ENCODE data around the gene TERT. TPM values are rescaled to one million over a fixed set of nuclear protein-coding genes. Genes with fewer than 3 reads are reported as not detected.

Gene TERT
- total RNA-seq (2014; rRNA removed; shearing (Covaris generic)) (120 and 156 TPM in 2 replicates), total RNA-seq (2022) (173 and 198 TPM in 2 replicates), Bru-seq, nascent RNA (percentile 83 among the genes with signal in this experiment), BruChase-seq, experiment 1, labeled RNA remaining after a 6-hour chase (percentile 96 among the genes with signal in this experiment), BruChase-seq, experiment 2, labeled RNA remaining after a 2-hour chase (percentile 94 among the genes with signal in this experiment)
- long read RNA-seq, full-length matches to known transcripts: 27 of 179 reads
- long read RNA-seq, partial matches to known transcripts: 63 of 179 reads
- long read RNA-seq, other reads (novel, unspliced or antisense): 89 of 179 reads

DNA sequence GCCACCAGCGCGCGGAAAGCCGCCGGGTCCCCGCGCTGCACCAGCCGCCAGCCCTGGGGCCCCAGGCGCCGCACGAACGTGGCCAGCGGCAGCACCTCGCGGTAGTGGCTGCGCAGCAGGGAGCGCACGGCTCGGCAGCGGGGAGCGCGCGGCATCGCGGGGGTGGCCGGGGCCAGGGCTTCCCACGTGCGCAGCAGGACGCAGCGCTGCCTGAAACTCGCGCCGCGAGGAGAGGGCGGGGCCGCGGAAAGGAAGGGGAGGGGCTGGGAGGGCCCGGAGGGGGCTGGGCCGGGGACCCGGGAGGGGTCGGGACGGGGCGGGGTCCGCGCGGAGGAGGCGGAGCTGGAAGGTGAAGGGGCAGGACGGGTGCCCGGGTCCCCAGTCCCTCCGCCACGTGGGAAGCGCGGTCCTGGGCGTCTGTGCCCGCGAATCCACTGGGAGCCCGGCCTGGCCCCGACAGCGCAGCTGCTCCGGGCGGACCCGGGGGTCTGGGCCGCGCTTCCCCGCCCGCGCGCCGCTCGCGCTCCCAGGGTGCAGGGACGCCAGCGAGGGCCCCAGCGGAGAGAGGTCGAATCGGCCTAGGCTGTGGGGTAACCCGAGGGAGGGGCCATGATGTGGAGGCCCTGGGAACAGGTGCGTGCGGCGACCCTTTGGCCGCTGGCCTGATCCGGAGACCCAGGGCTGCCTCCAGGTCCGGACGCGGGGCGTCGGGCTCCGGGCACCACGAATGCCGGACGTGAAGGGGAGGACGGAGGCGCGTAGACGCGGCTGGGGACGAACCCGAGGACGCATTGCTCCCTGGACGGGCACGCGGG lies at the start of gene TERT:
Gene TERT, minus strand, starts transcription at position 234 of the 815 bp plus-strand sequence. Its CDS starts 79 bp downstream, at position 155.
- peaks cover 72% of the 10 kb centered on the region for H3K4me1 ChIP-seq (ENCODE audit: insufficient read depth, low read length, poor library complexity, severe bottlenecking)

DNA sequence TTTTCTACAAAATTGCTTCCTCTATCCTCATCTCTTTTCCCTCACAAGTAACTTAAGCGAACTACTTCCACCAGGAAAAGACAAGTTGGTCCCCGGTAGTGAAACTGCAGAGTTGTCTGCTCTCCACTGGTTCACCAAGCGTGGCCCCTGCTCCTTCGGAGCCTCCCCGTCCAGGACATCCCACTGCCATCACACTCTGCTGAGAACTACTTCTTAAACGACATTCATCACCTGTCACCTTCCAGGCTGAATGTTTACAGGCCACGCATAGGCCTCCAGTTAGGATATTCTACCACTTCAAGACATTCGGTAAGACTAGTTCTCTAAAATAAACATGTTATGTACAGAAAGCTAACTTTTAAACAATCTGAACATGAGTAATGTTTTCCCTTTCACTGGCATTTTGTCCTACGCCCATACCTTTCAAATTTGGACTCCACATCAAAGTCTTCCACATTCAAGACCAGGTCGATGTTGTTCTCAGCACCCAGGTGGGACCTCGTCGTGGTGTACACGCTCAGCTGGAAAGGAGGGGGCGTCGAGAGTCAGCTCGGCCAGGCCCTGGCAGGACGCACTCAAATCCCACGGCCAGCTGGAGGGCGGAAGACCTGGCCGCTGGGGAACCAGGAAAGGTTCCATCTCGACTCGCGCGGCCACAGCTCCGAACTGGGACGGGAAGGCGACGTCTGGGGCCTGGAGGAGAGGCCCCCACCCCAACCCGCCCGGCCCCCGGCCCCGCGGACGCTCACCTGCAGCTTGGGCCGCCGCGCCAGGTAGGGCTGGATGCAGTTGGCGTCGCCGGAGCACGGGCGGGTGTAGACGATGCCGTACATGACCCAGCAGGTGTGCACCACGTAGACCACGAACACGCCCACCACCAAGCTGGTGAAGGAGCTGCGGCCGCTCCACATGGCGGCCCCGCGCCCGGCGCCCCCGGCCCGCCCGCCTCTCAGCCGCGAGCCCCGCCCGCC lies 49.3 kb upstream of the TERT start:
- BruUV-seq (replicated peaks): TSS peak; percentile 68
- POLR2A ChIA-PET: interaction anchor here (0.8 to 6.0 kb wide), 8 partner anchors 16 to 59 kb away, joined by 3 to 78 read pairs (median 3); no protein-coding TSS in a partner anchor
- CTCF ChIA-PET (ENCODE audit: unreplicated experiment): interaction anchor here (0.6 kb wide), 1 partner anchor 50 kb away, joined by 4 read pairs; no protein-coding TSS in a partner anchor
- H3K4me1 ChIP-seq (ENCODE audit: insufficient read depth, low read length, poor library complexity, severe bottlenecking): peaks cover 65% of the 10 kb centered on the region
- peak; percentile 42 for DNase-seq (ENCODE audit: low spot score)
- intact Hi-C loops (cut with micrococcal nuclease; ENCODE audit: unreplicated experiment): loop anchor here (5.0 kb wide), 1 partner anchor 1127 kb away; the partner anchor contains the start of genes CCDC127 and SDHA
- H3K4me3 ChIP-seq (ENCODE audit: low read depth, low read length, poor library complexity, severe bottlenecking): peak overlapping the region; percentile 89
- no peak for TF ChIP-seq EZH2phosphoT487 (IDR thresholded peaks at IDR 0.05; ENCODE audit: borderline replicate concordance, low read depth, low read length)
- TF ChIP-seq, protein P1, sequence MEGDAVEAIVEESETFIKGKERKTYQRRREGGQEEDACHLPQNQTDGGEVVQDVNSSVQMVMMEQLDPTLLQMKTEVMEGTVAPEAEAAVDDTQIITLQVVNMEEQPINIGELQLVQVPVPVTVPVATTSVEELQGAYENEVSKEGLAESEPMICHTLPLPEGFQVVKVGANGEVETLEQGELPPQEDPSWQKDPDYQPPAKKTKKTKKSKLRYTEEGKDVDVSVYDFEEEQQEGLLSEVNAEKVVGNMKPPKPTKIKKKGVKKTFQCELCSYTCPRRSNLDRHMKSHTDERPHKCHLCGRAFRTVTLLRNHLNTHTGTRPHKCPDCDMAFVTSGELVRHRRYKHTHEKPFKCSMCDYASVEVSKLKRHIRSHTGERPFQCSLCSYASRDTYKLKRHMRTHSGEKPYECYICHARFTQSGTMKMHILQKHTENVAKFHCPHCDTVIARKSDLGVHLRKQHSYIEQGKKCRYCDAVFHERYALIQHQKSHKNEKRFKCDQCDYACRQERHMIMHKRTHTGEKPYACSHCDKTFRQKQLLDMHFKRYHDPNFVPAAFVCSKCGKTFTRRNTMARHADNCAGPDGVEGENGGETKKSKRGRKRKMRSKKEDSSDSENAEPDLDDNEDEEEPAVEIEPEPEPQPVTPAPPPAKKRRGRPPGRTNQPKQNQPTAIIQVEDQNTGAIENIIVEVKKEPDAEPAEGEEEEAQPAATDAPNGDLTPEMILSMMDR (conservative IDR thresholded peaks at IDR 0.05; ENCODE audit: low read length): no peak
- H4K20me1 ChIP-seq (ENCODE audit: insufficient read depth, low read length): no peaks in the 10 kb centered on the region
- peak overlapping the region; percentile 79 for H3K4me2 ChIP-seq (ENCODE audit: low read length)
- peaks cover 51% of the 10 kb centered on the region for H3K79me2 ChIP-seq (ENCODE audit: insufficient read depth, low read depth, low read length)
- H3K9me3 ChIP-seq (ENCODE audit: low read length): no peaks in the 10 kb centered on the region
- H3K9me2 ChIP-seq (ENCODE audit: insufficient read depth, low read length): no peaks in the 10 kb centered on the region
- no peak overlapping the region for H2AFZ ChIP-seq (ENCODE audit: low read length)
- H3K27ac ChIP-seq (ENCODE audit: low read depth, low read length, poor library complexity, severe bottlenecking): peak overlapping the region; percentile 94
- H3K36me3 ChIP-seq (ENCODE audit: insufficient read depth, low read length): peaks cover 48% of the 10 kb centered on the region

More for the DNA sequence above, at the start of gene TERT:
- no peak for TF ChIP-seq EZH2phosphoT487 (IDR thresholded peaks at IDR 0.05; ENCODE audit: borderline replicate concordance, low read depth, low read length)
- TF ChIP-seq, protein P1 (conservative IDR thresholded peaks at IDR 0.05; ENCODE audit: low read length): no peak
- Histone ChIP-seq H2AFZ (ENCODE audit: low read length) (no peak within 1 kb of the TSS), H3K4me2 (ENCODE audit: low read length) (peak within 1 kb of the TSS; percentile 87), H3K4me3 (ENCODE audit: low read depth, low read length, poor library complexity, severe bottlenecking) (peak within 1 kb of the TSS; percentile 79), H4K20me1 (ENCODE audit: insufficient read depth, low read length) (peaks cover 7% of the 10 kb centered on the region; the same call in 1 of the 2 replicates), H3K9me3 (ENCODE audit: low read length) (no peaks in the 10 kb centered on the region), H3K9me2 (ENCODE audit: insufficient read depth, low read length) (no peaks in the 10 kb centered on the region), H3K27ac (ENCODE audit: low read depth, low read length, poor library complexity, severe bottlenecking) (peak within 1 kb of the TSS; percentile 87), H3K79me2 (ENCODE audit: insufficient read depth, low read depth, low read length) (peaks cover 59% of the 10 kb centered on the region), H3K36me3 (ENCODE audit: insufficient read depth, low read length) (peaks cover 42% of the 10 kb centered on the region)
- CTCF ChIA-PET (ENCODE audit: unreplicated experiment): interaction anchor here (0.6 to 1.3 kb wide), 2 partner anchors 47 to 350 kb away, joined by 3 read pairs; no protein-coding TSS in a partner anchor
- intact Hi-C loops (cut with micrococcal nuclease; ENCODE audit: unreplicated experiment): loop anchor here (1.0 to 2.0 kb wide), 3 partner anchors 18 to 47 kb away; no protein-coding TSS in a partner anchor
- POLR2A ChIA-PET: interaction anchor here (0.6 to 7.0 kb wide), 5 partner anchors 14 to 181 kb away, joined by 3 to 60 read pairs (median 7); no protein-coding TSS in a partner anchor
- no TSS peak for BruUV-seq (replicated peaks)
- peak; percentile 91 for DNase-seq (ENCODE audit: low spot score)
